Measurements from ENCODE around the gene LEFTY1. TPM values are rescaled to one million over a fixed set of nuclear protein-coding genes. Genes with fewer than 3 reads are reported as not detected.

The LEFTY1 gene
- total and polyA plus RNA-seq, 2 of the 13 experiments (the other 11 are each of a cell fraction or from before 2014, with no cell fraction given), result 0.29 to 0.79 TPM

- peaks cover 17% of the 10 kb centered on the region for H3K4me1 ChIP-seq (ENCODE audit: insufficient read depth, low read length)
- peaks cover 21 to 76% of the 10 kb centered on the region in 2 experiments; a peak in 4 of 5 replicates for H3K36me3 ChIP-seq (replicated peaks in 1 of 2; ENCODE audit: control insufficient read depth in 1 of 2, insufficient read depth in 2 of 2, low read length in 2 of 2)
- no peak for DNase-seq (ENCODE audit: low spot score)
Measured at GRCh38 chr1:225866981-225867380, 22.0 kb downstream of the LEFTY1 start.

More at GRCh38 chr1:225866981-225867380, 22.0 kb downstream of the LEFTY1 start:
- ChIA-PET POLR2A (no interaction called here), CTCF (ENCODE audit: low intra/inter-chr PET ratio, low total read pairs) (no interaction called here)
- Histone ChIP-seq H3K27me3 (ENCODE audit: control insufficient read depth in 1 of 2, insufficient read depth in 2 of 2, low read length in 2 of 2) (no peaks in the 10 kb centered on the region), H4K20me1 (ENCODE audit: insufficient read depth, low read length) (no peaks in the 10 kb centered on the region), H3K27ac (ENCODE audit: extremely low read length, insufficient read depth, low read length) (no peak overlapping the region), H2AFZ (ENCODE audit: low read length) (no peak overlapping the region), H3K79me2 (ENCODE audit: insufficient read depth, low read length) (no peaks in the 10 kb centered on the region), H3K4me2 (ENCODE audit: low read depth, low read length) (no peak overlapping the region), H3K9me3 (ENCODE audit: low read length) (no peaks in the 10 kb centered on the region), H3K4me3 (replicated peaks in 1 of 3; ENCODE audit: insufficient read depth in 1 of 3, low read depth in 2 of 3, low read length in 3 of 3) (no peak overlapping the region), H3K9ac (ENCODE audit: insufficient read depth, low read depth, low read length) (no peak overlapping the region)
- TF ChIP-seq ZNF766 (CRISPR knock-in tag; IDR thresholded peaks at IDR 0.05; ENCODE audit: borderline replicate concordance) (no peak), EED (CRISPR knock-in tag; IDR thresholded peaks at IDR 0.05) (no peak), MATR3 (CRISPR knock-in tag; IDR thresholded peaks at IDR 0.05) (no peak), ZNF441 (CRISPR knock-in tag; IDR thresholded peaks at IDR 0.05; ENCODE audit: borderline replicate concordance) (no peak), HNF1A (IDR thresholded peaks at IDR 0.05; ENCODE audit: low read depth) (no peak), HNF1A (CRISPR knock-in tag; IDR thresholded peaks at IDR 0.05; ENCODE audit: borderline replicate concordance) (no peak), AHR (CRISPR knock-in tag; IDR thresholded peaks at IDR 0.05) (no peak), ZNF782 (CRISPR knock-in tag; IDR thresholded peaks at IDR 0.05; ENCODE audit: borderline replicate concordance) (no peak), ZNF124 (CRISPR knock-in tag; IDR thresholded peaks at IDR 0.05) (no peak)
- in situ Hi-C loops (cut with HindIII; ENCODE audit: extremely low pct_ligation_motif_present, low pct_unique_long_range_greater_than_20kb), result no loop called here
- ATAC-seq, result no peak
- BruUV-seq (replicated peaks), result no TSS peak
- no peak for FAIRE-seq
- intact Hi-C loops (cut with micrococcal nuclease; ENCODE audit: unreplicated experiment), result no loop called here
- 94% methylated on average over 5 of the region's 6 CpGs for WGBS (ENCODE audit: low lambda C conversion rate)
